Epithelial cell of esophagus (primary cell): ENCODE results near the gene HUS1B.

Experiments used
- DNase-seq: peaks from one replicate; pipeline ENCODE4 v3.0.0; 2010; ENCODE audit warnings: low read depth
- H3K4me3 ChIP-seq: 2 replicates; pipeline ENCODE4 v1.5.1; 2011; ENCODE audit warnings: mild to moderate bottlenecking, low read length, control low read depth
- TF ChIP-seq, protein P1 (sequence below): IDR thresholded peaks from 2 replicates; pipeline ENCODE4 v1.5.1; 2011; ENCODE audit warnings: low read depth, mild to moderate bottlenecking, low read length, control low read depth, inconsistent platforms; ENCODE audit not compliant: insufficient read depth; ENCODE audit errors: missing control alignments

HUS1B gene

DNA sequence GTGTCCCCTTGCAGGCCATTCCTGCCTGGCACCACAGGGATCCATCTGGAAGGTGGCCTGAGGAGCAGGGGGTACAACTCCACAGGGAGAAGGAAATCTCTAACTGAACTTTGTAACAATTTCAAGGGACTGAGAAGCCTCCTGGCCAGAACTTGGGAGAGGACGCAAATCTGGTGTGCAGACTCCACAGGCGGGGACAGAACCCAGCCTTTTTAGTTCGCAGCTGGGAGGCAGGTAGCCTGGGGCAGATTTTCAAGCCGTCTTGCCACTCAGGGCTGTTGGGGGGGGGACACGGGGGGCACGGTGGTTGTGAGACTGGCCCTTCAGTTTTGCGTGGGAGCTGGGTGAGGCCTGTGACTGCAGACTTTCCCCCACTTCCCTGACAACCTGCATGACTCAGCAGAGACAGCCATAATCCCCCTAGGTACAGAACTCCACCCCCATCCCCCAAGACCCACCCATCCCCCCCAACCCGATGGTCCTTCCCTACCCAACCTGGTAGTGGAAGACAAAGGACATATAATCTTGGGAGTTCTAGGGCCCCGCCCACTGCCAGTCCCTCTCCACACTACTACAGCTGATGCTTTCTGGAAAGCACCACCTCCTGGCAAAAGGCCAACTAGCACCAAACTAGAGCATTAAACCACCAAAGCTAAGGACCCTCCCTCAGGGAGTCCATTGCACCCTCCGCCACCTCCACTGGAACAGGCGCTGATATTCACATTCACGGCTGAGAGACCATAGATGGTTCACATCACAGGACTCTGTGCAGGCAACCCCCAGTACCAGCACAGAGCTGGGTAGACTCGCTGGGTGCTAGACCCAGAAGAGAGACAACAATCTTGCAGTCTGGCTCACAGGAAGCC is 3.0 kb upstream of the HUS1B start:
- H3K4me3 ChIP-seq, result no peak overlapping the region
- TF ChIP-seq, protein P1, sequence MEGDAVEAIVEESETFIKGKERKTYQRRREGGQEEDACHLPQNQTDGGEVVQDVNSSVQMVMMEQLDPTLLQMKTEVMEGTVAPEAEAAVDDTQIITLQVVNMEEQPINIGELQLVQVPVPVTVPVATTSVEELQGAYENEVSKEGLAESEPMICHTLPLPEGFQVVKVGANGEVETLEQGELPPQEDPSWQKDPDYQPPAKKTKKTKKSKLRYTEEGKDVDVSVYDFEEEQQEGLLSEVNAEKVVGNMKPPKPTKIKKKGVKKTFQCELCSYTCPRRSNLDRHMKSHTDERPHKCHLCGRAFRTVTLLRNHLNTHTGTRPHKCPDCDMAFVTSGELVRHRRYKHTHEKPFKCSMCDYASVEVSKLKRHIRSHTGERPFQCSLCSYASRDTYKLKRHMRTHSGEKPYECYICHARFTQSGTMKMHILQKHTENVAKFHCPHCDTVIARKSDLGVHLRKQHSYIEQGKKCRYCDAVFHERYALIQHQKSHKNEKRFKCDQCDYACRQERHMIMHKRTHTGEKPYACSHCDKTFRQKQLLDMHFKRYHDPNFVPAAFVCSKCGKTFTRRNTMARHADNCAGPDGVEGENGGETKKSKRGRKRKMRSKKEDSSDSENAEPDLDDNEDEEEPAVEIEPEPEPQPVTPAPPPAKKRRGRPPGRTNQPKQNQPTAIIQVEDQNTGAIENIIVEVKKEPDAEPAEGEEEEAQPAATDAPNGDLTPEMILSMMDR, result no peak
- DNase-seq, result no peak

DNA sequence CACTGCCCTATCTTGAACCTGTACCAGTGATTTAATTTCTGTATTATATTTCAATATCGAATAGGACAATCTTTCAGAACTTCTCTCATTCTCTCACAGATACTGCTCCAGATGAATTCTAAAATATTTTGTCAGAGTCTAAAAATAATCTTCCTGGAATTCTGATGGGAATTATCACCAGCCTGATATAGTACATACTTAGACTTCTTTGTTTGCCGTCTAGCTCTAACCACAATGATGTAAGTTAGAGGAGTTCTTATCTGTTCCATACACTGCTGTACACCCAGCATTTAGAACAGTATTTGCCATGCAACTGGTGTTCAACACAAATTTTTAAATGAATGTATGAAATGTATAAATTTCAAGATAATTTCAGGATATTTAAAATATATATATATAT is 1.3 kb upstream of the HUS1B start:
- no peak overlapping the region for H3K4me3 ChIP-seq
- no peak for DNase-seq
- TF ChIP-seq, protein P1, result no peak

DNA sequence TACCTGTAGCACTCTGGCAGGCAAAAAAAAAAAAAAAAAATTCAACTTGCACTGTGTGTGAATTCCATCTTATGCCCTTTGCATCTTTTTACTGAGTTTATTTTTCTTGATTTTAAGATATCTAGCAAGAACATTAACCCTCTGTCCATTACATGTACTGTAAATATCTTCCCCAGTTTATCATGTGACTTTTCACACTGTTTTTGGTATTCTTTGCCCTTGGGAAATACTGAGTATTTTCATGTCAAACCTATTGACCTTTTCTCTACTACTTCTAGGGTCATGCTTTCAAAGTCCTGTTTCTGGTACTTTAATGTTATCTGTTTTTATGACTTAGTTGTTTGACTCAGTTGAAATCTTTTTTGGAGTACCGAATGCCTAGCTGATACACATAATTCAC is 843 bp upstream of the HUS1B start:
- no peak overlapping the region for H3K4me3 ChIP-seq
- DNase-seq, result no peak
- TF ChIP-seq, protein P1, result no peak

DNA sequence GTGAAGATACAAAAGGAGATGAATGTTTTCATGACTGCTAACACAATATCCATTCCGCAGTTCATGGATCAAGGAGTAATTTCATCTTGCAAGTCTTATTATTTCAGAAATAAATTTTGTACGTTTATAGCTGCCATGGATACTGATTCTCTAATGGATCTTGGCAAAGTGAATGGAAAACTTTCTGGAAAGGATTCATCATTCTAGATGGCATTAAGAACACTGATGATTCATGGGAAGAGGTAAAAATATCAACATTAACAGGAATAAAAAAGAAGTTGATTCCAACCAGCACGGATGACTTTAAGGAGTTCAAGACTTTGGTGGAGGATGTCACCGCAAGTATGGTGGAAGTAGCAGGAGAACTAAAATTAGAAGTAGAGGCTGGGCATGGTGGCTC is 2.8 kb downstream of the HUS1B start:
- TF ChIP-seq, protein P1, result no peak
- H3K4me3 ChIP-seq, result no peak overlapping the region
- no peak for DNase-seq

DNA sequence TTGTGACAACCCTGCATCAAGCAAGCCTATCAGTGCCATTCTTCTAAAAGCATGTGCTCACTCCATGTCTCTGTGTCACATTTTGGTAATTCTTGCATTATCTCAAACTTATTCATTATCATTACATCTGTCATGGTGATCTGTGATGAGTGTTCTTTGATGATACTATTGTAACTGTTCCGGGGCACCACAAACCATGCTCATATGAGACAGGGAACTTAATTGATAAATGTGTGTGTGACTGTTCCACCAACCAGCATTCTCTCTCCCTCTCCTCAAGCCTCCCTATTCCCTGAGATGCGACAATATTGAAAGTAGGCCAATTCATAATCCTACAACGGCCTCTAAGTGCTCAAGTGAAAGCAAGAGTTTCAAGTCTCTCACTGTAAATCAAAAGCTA is 4.0 kb downstream of the HUS1B start:
- DNase-seq, result no peak
- TF ChIP-seq, protein P1, result no peak
- no peak overlapping the region for H3K4me3 ChIP-seq

DNA sequence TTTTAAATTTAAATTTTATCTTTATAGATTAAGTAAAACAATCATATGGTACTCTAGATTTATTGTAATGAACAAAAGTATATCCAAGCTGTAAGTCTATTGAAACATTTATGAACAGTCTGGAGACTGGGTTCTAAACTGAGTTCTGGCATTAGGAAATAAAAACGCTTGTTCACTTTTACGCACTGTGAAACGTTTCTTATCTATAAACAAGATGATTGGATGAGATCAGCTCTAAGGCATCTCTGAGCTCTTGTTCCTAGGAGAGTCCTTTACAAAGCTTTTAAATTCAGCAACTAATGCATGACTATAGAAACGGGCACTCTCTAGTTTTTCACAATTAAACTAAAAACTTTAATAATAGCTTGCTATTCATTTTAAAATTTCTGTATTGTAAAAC is 6.8 kb downstream of the HUS1B start:
- TF ChIP-seq, protein P1, result no peak
- no peak for DNase-seq
- no peak overlapping the region for H3K4me3 ChIP-seq

DNA sequence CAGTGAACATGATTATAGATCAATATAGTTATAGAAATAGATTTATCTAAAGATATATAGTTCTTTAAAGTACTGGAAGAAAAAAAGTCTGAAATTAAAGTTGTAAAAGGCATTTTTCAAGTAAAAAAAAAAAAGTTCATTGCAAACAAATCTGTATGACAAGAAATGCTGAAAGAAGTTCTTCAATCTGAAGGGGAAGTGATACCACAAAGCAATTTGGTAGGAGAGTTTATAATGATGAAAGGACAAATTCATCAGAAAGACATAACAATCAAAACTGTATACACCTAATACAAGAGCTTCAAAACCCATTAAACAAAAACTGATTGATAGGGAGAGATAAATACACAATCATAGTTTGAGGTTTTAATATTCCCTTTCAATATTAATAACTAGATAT is 14.1 kb downstream of the HUS1B start:
- H3K4me3 ChIP-seq, result no peak overlapping the region
- TF ChIP-seq, protein P1, result no peak
- DNase-seq, result no peak
